Kidney epithelial cell (primary cell): Measurements from ENCODE around the gene SH3GL3. TPM values are rescaled to one million over a fixed set of nuclear protein-coding genes. Genes with fewer than 3 reads are reported as not detected.

ENCODE experiments used
- DNase-seq: peaks from one replicate; pipeline ENCODE4 v3.0.0-alpha.2; 2010; ENCODE audit warnings: low read depth
- H3K27me3 ChIP-seq: 2 replicates; pipeline ENCODE4 v1.6.0; 2011; ENCODE audit warnings: low read length; ENCODE audit not compliant: control insufficient read depth, insufficient read depth
- H3K36me3 ChIP-seq: 2 replicates; pipeline ENCODE4 v1.5.1; 2011; ENCODE audit warnings: low read length; ENCODE audit not compliant: control insufficient read depth, insufficient read depth
- H3K4me3 ChIP-seq: 2 replicates; pipeline ENCODE4 v1.5.1; 2011; ENCODE audit warnings: low read depth, mild to moderate bottlenecking, control low read depth, low read length
- CTCF ChIP-seq: IDR thresholded peaks from 2 replicates; pipeline ENCODE4 v1.5.1; 2011; ENCODE audit warnings: mild to moderate bottlenecking, moderate library complexity, low read length, control low read depth, inconsistent platforms; ENCODE audit not compliant: insufficient read depth, poor library complexity, severe bottlenecking
- total RNA-seq: library from RNA; depleted of rRNA; stranded (reverse); fragments of >200 nt; gene quantifications from 2 replicates; pipeline ENCODE4 v1.2.3, GENCODE V29; 2015

SH3GL3 gene
- total RNA-seq, 1 donor from 2014 or later = 1.0 TPM

- no peaks in the 10 kb centered on the region for H3K27me3 ChIP-seq
- H3K4me3 ChIP-seq = no peak overlapping the region
- DNase-seq = no peak
- no peak for TF ChIP-seq CTCF
- no peaks in the 10 kb centered on the region for H3K36me3 ChIP-seq
Observed at GRCh38 chr15:83510001-83510400, 62.9 kb downstream of the SH3GL3 start.

GRCh38 chr15:83512459-83512858, 65.3 kb downstream of the SH3GL3 start:
- no peak for TF ChIP-seq CTCF

GRCh38 chr15:83514584-83514983, 67.4 kb downstream of the SH3GL3 start:
- H3K27me3 ChIP-seq = no peaks in the 10 kb centered on the region
- no peak overlapping the region for H3K4me3 ChIP-seq
- no peaks in the 10 kb centered on the region for H3K36me3 ChIP-seq
- no peak for TF ChIP-seq CTCF
- no peak for DNase-seq

More at GRCh38 chr15:83512459-83512858, 65.3 kb downstream of the SH3GL3 start:
- Histone ChIP-seq H3K27me3 (no peaks in the 10 kb centered on the region), H3K36me3 (no peaks in the 10 kb centered on the region), H3K4me3 (no peak overlapping the region)
- no peak for DNase-seq

GRCh38 chr15:83515164-83515563, 68.0 kb downstream of the SH3GL3 start:
- DNase-seq = peak; percentile 23
- TF ChIP-seq CTCF = no peak
- Histone ChIP-seq H3K27me3 (no peaks in the 10 kb centered on the region), H3K4me3 (no peak overlapping the region), H3K36me3 (no peaks in the 10 kb centered on the region)

GRCh38 chr15:83516935-83517334, 69.8 kb downstream of the SH3GL3 start:
- H3K27me3 ChIP-seq = no peaks in the 10 kb centered on the region
- no peak for TF ChIP-seq CTCF
- H3K36me3 ChIP-seq = no peaks in the 10 kb centered on the region
- no peak overlapping the region for H3K4me3 ChIP-seq
- peak; percentile 21 for DNase-seq

GRCh38 chr15:83526319-83526718, 79.2 kb downstream of the SH3GL3 start:
- no peaks in the 10 kb centered on the region for H3K36me3 ChIP-seq
- no peak for TF ChIP-seq CTCF
- H3K27me3 ChIP-seq = no peaks in the 10 kb centered on the region
- no peak overlapping the region for H3K4me3 ChIP-seq
- no peak for DNase-seq
